Measurements from ENCODE around the gene ZMYND11.

DNA sequence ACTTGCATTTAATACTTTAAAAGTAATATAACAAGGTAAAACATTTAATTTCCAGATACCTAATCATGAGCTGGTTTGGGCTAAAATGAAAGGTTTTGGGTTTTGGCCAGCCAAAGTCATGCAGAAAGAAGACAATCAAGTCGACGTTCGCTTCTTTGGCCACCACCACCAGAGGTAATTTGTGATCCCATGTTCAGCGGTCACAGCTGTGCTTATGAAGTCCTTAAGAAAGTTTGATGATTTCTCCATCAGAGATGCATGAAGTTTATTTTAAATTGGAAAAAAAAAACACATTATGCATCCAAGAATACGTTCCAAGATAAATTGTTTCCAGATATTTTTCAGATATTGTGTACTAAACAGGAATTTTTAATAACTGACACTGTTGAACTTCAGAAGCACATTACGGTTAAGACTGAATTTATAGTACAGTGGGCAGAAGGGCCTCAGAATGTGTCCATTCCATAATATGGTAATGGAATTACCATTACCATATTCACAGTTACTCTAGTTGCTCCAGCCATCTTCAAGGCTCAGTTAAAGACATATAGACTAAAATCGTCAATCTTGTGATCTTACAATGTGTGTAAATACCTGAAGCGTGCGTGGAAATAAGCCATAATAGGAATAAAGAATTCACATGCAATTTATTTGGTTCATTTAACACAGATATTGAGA lies 106.8 kb downstream of the ZMYND11 start:
- TF ChIP-seq CTCF (IDR thresholded peaks at IDR 0.05) (no peak), ZFX (IDR thresholded peaks at IDR 0.05; ENCODE audit: borderline replicate concordance) (no peak)
